GM19438 (cell line): ENCODE measurements around the gene ATP5F1A.
"Not testable (repeated sequence)": the region's sequence is repeated elsewhere in the genome, so short reads cannot be mapped to it uniquely, and the experiment has no call there.

Source experiments
- ATAC-seq: cut with Tn5 transposase; IDR thresholded peaks from one replicate; pipeline ENCODE4 v1.9.1; 2021; ENCODE audit warnings: low read depth; ENCODE audit not compliant: unreplicated experiment

The ATP5F1A gene

GRCh38 chr18:46048641-46049040 is 49.5 kb downstream of the ATP5F1A start:
- ATAC-seq = no peak

GRCh38 chr18:46047369-46047768 is 50.7 kb downstream of the ATP5F1A start:
- ATAC-seq = not testable (repeated sequence)

GRCh38 chr18:46046688-46047087 is 51.4 kb downstream of the ATP5F1A start:
- ATAC-seq = no peak

GRCh38 chr18:46046126-46046525 is 52.0 kb downstream of the ATP5F1A start:
- no peak for ATAC-seq

- ATAC-seq = no peak
Measured at GRCh38 chr18:46042571-46043123, 55.4 kb downstream of the ATP5F1A start.

GRCh38 chr18:46040747-46041104 is 57.4 kb downstream of the ATP5F1A start:
- ATAC-seq = no peak

- no peak for ATAC-seq
Measured at GRCh38 chr18:46040033-46040746, 57.9 kb downstream of the ATP5F1A start.

- no peak for ATAC-seq
Measured at GRCh38 chr18:46037512-46038305, 60.4 kb downstream of the ATP5F1A start.

- ATAC-seq = no peak
Measured at GRCh38 chr18:46035696-46036680, 62.1 kb downstream of the ATP5F1A start.

- ATAC-seq = no peak
Measured at GRCh38 chr18:46034230-46034629, 63.9 kb downstream of the ATP5F1A start.

- ATAC-seq = no peak
Measured at GRCh38 chr18:46031741-46032140, 66.4 kb downstream of the ATP5F1A start.
